ENCODE results near the gene UBQLN4. TPM values are rescaled to one million over a fixed set of nuclear protein-coding genes. Genes with fewer than 3 reads are reported as not detected.
A peak's percentile ranks its signal among the peaks of the same experiment; 100 is the strongest.

UBQLN4 gene
- polyA plus RNA-seq, 1 donor from 2014 or later: 34.9 TPM

GRCh38 chr1:156082309-156083091, 28.9 kb upstream of the UBQLN4 start, which contains the start of gene MEX3A:
TSS of gene MEX3A (minus strand) at chr1:156082465. CDS start at chr1:156081998, 467 bp downstream.
- Histone ChIP-seq H3K27ac (ENCODE audit: low read length) (peak within 1 kb of the TSS; percentile 98), H3K4me2 (ENCODE audit: low read length) (peak within 1 kb of the TSS; percentile 83), H3K27me3 (ENCODE audit: insufficient read depth, low read depth, low read length) (no peaks in the 10 kb centered on the region), H3K9me2 (ENCODE audit: insufficient read depth, low read length) (no peaks in the 10 kb centered on the region), H3F3A (ENCODE audit: insufficient read depth, low read length, poor library complexity, severe bottlenecking) (no peaks in the 10 kb centered on the region), H4K20me1 (ENCODE audit: insufficient read depth) (peaks cover 31% of the 10 kb centered on the region), H2AFZ (ENCODE audit: low read depth, low read length) (peak within 1 kb of the TSS; percentile 65), H3K9me3 (ENCODE audit: low read length) (no peaks in the 10 kb centered on the region), H3K4me3 (ENCODE audit: low read length) (peak within 1 kb of the TSS; percentile 93), H3K79me2 (replicated peaks; ENCODE audit: insufficient read depth, low read length) (peaks cover 94% of the 10 kb centered on the region), H3K9ac (ENCODE audit: low read length) (peak within 1 kb of the TSS; percentile 99), H3K36me3 (ENCODE audit: insufficient read depth, low read length) (no peaks in the 10 kb centered on the region)
- TF ChIP-seq SMC3 (conservative IDR thresholded peaks at IDR 0.05; ENCODE audit: poor library complexity) (no peak), POLR2AphosphoS5 (IDR thresholded peaks at IDR 0.05) (peak; percentile 90), EP300 (conservative IDR thresholded peaks at IDR 0.05; ENCODE audit: poor library complexity, severe bottlenecking) (peak; percentile 40), RAD21 (conservative IDR thresholded peaks at IDR 0.05) (no peak), TAF1 (IDR thresholded peaks at IDR 0.05; ENCODE audit: low read depth) (peak; percentile 90), MXI1 (conservative IDR thresholded peaks at IDR 0.05; ENCODE audit: poor library complexity, severe bottlenecking) (peak; percentile 86), REST (IDR thresholded peaks at IDR 0.05; ENCODE audit: borderline replicate concordance) (peak; percentile 65), CTCF (IDR thresholded peaks at IDR 0.05; ENCODE audit: poor library complexity, severe bottlenecking) (no peak)

GRCh38 chr1:156081917-156082308, 28.3 kb upstream of the UBQLN4 start:
- Histone ChIP-seq H3K27ac (ENCODE audit: low read length) (peak overlapping the region; percentile 98), H3F3A (ENCODE audit: insufficient read depth, low read length, poor library complexity, severe bottlenecking) (no peaks in the 10 kb centered on the region), H2AFZ (ENCODE audit: low read depth, low read length) (no peak overlapping the region), H3K4me2 (ENCODE audit: low read length) (no peak overlapping the region), H3K9ac (ENCODE audit: low read length) (peak overlapping the region; percentile 99), H3K27me3 (ENCODE audit: insufficient read depth, low read depth, low read length) (no peaks in the 10 kb centered on the region), H3K36me3 (ENCODE audit: insufficient read depth, low read length) (no peaks in the 10 kb centered on the region), H3K9me2 (ENCODE audit: insufficient read depth, low read length) (no peaks in the 10 kb centered on the region), H3K4me3 (ENCODE audit: low read length) (peak overlapping the region; percentile 93), H3K9me3 (ENCODE audit: low read length) (no peaks in the 10 kb centered on the region), H3K79me2 (replicated peaks; ENCODE audit: insufficient read depth, low read length) (peaks cover 94% of the 10 kb centered on the region), H4K20me1 (ENCODE audit: insufficient read depth) (peaks cover 37% of the 10 kb centered on the region)
- TF ChIP-seq POLR2AphosphoS5 (IDR thresholded peaks at IDR 0.05): no peak
- no peak for TF ChIP-seq EP300 (conservative IDR thresholded peaks at IDR 0.05; ENCODE audit: poor library complexity, severe bottlenecking)
- TF ChIP-seq EZH2 (IDR thresholded peaks at IDR 0.05; ENCODE audit: borderline replicate concordance, insufficient read depth, low read length, poor library complexity, severe bottlenecking): no peak
- no peak for TF ChIP-seq MXI1 (conservative IDR thresholded peaks at IDR 0.05; ENCODE audit: poor library complexity, severe bottlenecking)
- TF ChIP-seq REST (IDR thresholded peaks at IDR 0.05; ENCODE audit: borderline replicate concordance): no peak
- TF ChIP-seq RAD21 (conservative IDR thresholded peaks at IDR 0.05): no peak
- TF ChIP-seq CTCF (IDR thresholded peaks at IDR 0.05; ENCODE audit: poor library complexity, severe bottlenecking): no peak
- TF ChIP-seq TAF1 (IDR thresholded peaks at IDR 0.05; ENCODE audit: low read depth): no peak
- TF ChIP-seq SMC3 (conservative IDR thresholded peaks at IDR 0.05; ENCODE audit: poor library complexity): no peak

All from neural cell (in vitro differentiated cells).